Activated CD8-positive, alpha-beta memory T cell treated with anti-CD3 and anti-CD28 coated beads for 36 hours (primary cell): ENCODE results near the gene ERI2. TPM values are rescaled to one million over a fixed set of nuclear protein-coding genes. Genes with fewer than 3 reads are reported as not detected.
"Not testable (repeated sequence)": the region's sequence is repeated elsewhere in the genome, so short reads cannot be mapped to it uniquely, and the experiment has no call there.

Source experiments
- CTCF ChIA-PET: fragments of 350-600 bp; sonication (Branson Sonifier 250); formaldehyde crosslinking; loops from one replicate; lab custom pipeline; 2021; ENCODE audit warnings: antibody characterized with exemption; lab: Charles Lee
- POLR2A ChIA-PET: fragments of 350-600 bp; sonication (Branson Sonifier 250); formaldehyde crosslinking; loops from one replicate; lab custom pipeline; 2021; ENCODE audit warnings: antibody characterized with exemption; lab: Charles Lee
- total RNA-seq, 2 experiments: library from RNA; stranded (reverse); gene quantifications; one replicate each; pipeline ENCODE4 v1.2.3, GENCODE V29; 2021

ERI2 gene
- total RNA-seq, 2 experiments from 2014 or later, result 21.8 to 23.2 TPM

- CTCF ChIA-PET, result interaction anchor here (0.7 kb wide), 1 partner anchor 10 kb away, joined by 3 read pairs; no protein-coding TSS in a partner anchor
Observed at GRCh38 chr16:20774703-20775362, 31.4 kb downstream of the ERI2 start.

DNA sequence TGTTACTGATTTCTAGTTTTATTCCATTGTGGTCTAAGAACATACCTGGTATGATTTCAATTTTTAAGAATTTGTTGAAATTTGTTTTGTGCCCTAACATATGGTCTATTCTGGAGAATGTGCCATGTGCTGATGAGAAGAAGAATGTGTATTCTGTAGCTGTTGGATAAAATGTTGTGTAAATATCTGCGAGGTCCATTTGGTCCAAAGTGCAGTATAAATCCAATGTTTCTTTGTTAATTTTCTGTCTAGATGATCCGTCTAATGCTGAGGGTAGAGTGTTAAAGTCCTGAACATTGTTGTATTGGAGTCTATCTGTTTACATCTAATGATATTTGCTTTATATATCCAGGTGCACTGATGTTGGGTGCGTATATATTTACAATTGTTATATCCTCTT is 32.6 kb downstream of the ERI2 start:
- ChIA-PET CTCF (interaction anchor here (1.1 kb wide), 1 partner anchor 15 kb away, joined by 3 read pairs; no protein-coding TSS in a partner anchor), POLR2A (interaction anchor here (0.7 kb wide), 1 partner anchor 143 kb away, joined by 8 read pairs; no protein-coding TSS in a partner anchor)

More at GRCh38 chr16:20774703-20775362, 31.4 kb downstream of the ERI2 start:
- POLR2A ChIA-PET, result no interaction called here

DNA sequence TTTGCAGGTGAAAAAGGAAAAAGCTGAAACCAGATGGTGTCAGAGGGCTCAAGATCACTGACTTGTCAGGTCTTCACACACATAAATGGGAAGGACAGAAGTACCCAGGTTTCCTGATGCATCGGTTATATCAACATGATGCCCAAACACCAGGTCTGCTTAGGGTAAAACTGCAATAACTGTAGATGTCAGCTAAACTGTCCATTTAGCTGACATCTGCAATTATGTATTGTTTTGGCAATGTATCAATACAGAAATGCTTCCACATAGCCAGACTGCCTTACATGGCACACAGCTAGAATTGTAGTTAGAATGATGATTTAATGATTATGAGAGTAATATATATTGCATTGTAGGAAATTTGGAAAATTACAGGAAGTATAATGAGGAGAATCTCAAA is 37.5 kb downstream of the ERI2 start:
- CTCF ChIA-PET, result no interaction called here
- POLR2A ChIA-PET, result no interaction called here

GRCh38 chr16:20768121-20768520 is 38.2 kb downstream of the ERI2 start:
- CTCF ChIA-PET, result no interaction called here
- POLR2A ChIA-PET, result no interaction called here

GRCh38 chr16:20767577-20767976 is 38.7 kb downstream of the ERI2 start:
- CTCF ChIA-PET, result no interaction called here
- POLR2A ChIA-PET, result no interaction called here

- CTCF ChIA-PET, result no interaction called here
- POLR2A ChIA-PET, result no interaction called here
Observed at GRCh38 chr16:20766294-20766693, 40.0 kb downstream of the ERI2 start.

DNA sequence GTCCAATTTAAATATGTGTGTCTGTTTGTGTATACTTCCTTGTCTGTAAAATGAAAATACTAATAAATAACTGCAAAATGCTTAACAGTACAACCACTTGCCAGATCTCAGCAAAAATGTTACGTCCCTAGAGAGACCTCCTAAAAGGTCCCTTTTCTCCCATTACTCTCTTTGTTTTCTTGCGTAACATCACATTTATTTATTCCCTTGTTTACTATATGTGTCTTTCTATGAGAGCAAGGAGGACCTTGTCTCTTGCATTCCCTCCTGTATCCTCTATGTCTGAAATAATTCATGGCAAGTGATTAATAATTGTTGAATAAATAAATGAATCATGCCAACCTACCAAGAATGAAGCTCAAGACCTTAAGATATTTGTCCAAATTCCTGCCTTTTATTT is 40.5 kb downstream of the ERI2 start:
- POLR2A ChIA-PET, result no interaction called here
- CTCF ChIA-PET, result no interaction called here

DNA sequence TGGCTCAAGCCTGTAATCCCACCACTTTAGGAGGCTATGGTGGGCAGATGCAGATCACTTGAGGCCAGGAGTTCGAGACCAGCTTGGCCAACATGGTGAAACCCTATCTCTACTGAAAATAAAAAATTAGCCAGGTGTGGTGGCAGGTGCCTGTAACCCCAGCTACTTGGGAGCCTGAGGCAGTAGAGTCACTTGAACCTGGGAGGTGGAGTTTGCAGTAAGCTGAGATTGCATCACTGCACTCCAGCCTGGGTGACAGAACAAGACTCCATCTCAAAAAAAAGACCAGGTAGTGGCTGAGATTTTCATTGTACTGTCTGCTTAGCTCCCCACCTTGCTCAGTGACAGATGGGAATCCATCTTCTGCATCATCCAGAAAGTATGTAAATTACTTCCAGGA is 41.8 kb downstream of the ERI2 start:
- CTCF ChIA-PET, result not testable (repeated sequence)
- POLR2A ChIA-PET, result interaction anchor here (0.6 to 0.7 kb wide), 2 partner anchors 24 to 317 kb away, joined by 3 read pairs; no protein-coding TSS in a partner anchor

DNA sequence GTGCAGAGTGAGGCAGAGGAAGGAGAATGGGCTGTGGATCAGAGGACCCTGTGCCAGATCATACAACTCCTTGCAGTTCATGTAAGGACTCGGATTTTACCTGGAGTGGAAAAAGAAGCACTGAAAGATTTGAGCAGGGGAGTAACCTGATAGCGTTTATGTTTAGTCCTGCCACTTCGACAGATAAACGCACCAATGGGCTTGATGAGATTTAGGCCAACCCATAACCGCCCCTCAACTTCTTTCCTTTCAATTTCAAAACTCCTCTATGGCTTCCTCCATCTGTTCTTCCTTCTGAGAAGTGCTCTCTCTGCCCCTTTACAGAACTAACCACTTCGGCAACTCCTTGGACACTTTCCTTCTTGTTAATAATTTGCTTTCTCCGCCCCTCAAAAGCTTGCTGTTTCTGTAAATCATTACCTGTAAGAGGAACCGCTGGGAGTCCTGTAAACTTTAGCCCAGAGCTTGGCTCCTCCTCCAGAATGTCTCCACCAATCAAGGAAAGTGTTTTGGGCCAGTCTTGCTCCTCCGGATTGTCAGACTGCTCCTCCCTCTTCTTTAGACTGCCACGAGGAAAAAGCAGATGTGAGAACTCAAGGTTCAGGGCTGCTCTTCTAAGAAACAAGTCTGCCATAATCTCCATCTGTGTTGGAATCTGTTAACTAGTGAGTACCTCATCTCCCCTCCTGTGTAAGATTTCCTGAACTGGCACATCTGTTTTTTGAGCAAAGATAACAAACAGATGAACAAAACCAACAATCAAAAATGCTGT is 42.6 kb downstream of the ERI2 start, which contains the start of gene ACSM3:
TSS of gene ACSM3 (plus strand) at position 554 of the 772 bp plus-strand sequence. CDS start 6,021 bp downstream, outside the sequence.
- CTCF ChIA-PET, result no interaction called here
- POLR2A ChIA-PET, result interaction anchor here (0.6 to 0.7 kb wide), 2 partner anchors 23 to 317 kb away, joined by 3 read pairs; no protein-coding TSS in a partner anchor

DNA sequence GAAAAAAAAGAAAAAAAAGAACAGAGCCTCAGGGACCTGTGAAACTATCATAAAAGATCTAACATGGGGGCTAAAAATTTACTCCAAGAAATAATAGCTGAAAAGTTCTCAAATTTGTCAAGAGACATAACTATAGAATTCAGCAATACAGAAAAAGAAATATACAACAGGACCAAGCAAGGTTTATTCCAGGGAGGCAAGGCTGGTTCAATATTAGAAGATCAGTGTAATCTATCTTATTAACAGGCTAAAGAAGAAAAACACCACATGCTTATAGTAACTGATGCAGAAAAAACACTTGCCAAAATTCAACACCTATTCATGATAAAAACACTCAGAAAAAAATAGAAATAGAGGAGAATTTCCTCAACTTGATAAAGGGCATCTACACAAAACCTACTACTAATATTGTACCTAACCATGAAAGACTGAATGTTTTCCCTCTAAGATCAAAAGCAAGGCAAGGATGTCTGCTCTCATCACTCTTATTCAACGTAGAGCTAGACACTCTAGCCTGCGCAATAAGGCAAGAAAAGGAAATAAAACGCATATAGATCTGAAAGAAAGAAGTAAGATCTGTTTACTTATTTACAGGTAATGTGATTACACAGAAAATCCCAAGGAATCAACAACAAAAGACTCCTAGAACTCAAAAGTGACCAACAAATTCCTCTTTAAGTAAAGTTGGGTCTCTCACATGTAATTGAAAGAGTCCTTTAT is 43.7 kb downstream of the ERI2 start:
- ChIA-PET CTCF (no interaction called here), POLR2A (interaction anchor here (0.9 kb wide), 1 partner anchor 22 kb away, joined by 4 read pairs; no protein-coding TSS in a partner anchor)

- ChIA-PET CTCF (no interaction called here), POLR2A (no interaction called here)
Observed at GRCh38 chr16:20761175-20761574, 45.1 kb downstream of the ERI2 start.

DNA sequence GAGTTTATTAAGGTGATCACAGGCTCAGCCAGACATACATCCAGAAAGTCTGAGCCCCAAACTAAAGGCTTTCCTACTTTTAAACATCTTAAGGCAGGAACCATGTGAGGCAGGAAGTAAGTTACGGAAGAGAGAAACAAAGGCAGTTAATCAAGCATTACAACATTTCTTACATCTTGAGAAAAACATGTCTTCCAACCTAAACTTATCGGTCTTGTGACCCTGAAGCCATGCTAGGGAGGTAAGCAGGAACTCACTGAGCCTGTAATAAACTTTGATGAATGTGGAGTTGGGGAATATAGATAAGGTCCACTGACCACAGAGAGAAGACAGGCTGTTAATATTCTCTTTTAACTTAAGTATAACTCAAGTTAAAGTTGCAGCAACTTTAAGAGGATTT is 45.9 kb downstream of the ERI2 start:
- ChIA-PET POLR2A (no interaction called here), CTCF (no interaction called here)

GRCh38 chr16:20755799-20756198 is 50.5 kb downstream of the ERI2 start:
- CTCF ChIA-PET, POLR2A ChIA-PET: not testable (repeated sequence)

GRCh38 chr16:20755238-20755637 is 51.0 kb downstream of the ERI2 start:
- ChIA-PET CTCF (no interaction called here), POLR2A (no interaction called here)

DNA sequence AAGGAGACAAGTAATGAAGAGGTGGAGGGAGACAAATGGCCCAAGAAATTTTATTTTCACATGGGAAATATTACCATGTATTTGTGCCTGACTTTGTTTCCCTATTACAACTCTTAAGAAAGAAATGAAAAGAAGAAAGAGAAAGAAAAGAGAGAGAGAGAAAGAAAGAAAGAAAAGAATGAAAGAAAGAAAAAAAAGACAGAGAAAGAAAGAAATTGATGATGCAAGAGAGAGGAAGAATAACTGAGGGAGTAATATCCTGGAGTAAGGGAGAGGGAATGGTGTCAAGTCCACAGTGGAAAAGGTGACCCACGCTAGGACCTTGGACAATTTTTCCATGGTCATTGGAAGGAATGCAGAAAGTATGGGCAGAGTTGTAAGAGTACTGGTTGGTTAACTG is 52.5 kb downstream of the ERI2 start:
- POLR2A ChIA-PET, result no interaction called here
- CTCF ChIA-PET, result interaction anchor here (0.7 kb wide), 1 partner anchor 381 kb away, joined by 4 read pairs; no protein-coding TSS in a partner anchor

DNA sequence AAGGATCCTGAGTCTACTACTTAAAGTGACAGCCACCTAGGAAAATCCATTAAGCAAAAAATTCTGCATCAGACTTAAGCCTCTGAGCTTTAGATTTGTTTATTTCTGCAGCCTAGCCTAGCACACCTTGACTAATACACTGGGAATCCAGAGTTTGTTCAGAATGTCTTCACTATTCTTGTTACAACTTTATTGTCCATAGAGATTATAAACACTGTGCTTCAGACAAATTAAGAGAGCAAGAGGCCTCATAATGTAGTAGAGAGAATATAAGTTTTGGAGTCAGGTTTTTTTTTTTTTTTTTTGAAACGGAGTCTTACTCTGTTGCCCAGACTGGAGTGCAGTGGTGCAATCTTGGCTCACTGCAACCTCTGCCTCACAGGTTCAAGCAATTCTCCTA is 55.7 kb downstream of the ERI2 start:
- POLR2A ChIA-PET, result interaction anchor here (0.6 kb wide), 1 partner anchor 9 kb away, joined by 3 read pairs; no protein-coding TSS in a partner anchor
- CTCF ChIA-PET, result no interaction called here

DNA sequence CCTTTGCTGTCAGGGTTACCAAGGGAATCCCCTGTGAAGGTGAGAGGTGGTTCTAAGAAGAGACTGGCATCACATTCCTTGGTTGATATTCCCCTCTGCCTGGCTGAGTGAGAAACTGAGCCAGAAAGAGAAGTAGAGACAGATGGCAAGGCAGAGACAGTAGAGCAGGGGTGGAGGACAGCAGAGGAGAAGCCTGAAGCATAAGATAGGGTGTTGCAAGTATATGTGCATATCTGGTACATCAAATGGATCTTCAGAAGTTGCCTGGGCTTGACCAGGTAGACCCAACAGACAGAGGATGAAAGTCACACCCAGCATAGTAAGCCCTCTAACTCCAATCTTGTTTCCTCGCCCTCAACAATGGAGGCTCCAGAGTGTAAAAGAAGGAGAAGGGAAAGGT is 56.8 kb downstream of the ERI2 start:
- CTCF ChIA-PET, result no interaction called here
- POLR2A ChIA-PET, result no interaction called here

GRCh38 chr16:20747030-20747816 is 59.0 kb downstream of the ERI2 start:
- CTCF ChIA-PET, result no interaction called here
- POLR2A ChIA-PET, result no interaction called here

DNA sequence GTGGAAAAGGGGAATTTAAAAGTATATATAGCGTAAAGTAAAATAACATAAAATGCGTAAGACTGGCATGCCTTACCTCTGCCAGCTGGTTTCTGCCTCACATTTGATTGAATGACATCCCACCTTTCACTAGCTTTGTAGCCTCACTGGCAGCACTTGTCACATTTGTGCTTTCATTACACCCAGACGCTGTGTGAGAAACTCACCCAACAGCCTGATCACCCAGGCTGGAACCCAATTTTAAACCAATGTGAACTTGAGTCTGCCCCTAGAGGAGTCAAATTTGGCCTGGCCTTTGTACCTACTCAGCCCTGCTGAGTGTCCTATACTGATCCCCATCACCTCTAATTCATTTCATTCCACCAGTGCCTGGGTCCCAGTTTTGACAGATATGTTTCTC is 59.8 kb downstream of the ERI2 start:
- POLR2A ChIA-PET, result no interaction called here
- CTCF ChIA-PET, result no interaction called here
